D721Med (cell line): ENCODE measurements around the gene SEC11A.

Experiments
- DNase-seq: peaks from one replicate; pipeline ENCODE4 v3.0.0; 2011; ENCODE audit warnings: low spot score; ENCODE audit not compliant: insufficient read length
- FAIRE-seq: peaks from 2 replicates; lab custom pipeline; 2011; peaks lifted over from hg19 to GRCh38; lab: Jason Lieb, UNC
- TF ChIP-seq, protein P1 (sequence below): IDR thresholded peaks from 2 replicates; pipeline ENCODE4 v1.5.1; 2012; ENCODE audit warnings: mild to moderate bottlenecking, control low read depth; ENCODE audit not compliant: insufficient read depth; ENCODE audit errors: missing control alignments

Gene SEC11A

DNA sequence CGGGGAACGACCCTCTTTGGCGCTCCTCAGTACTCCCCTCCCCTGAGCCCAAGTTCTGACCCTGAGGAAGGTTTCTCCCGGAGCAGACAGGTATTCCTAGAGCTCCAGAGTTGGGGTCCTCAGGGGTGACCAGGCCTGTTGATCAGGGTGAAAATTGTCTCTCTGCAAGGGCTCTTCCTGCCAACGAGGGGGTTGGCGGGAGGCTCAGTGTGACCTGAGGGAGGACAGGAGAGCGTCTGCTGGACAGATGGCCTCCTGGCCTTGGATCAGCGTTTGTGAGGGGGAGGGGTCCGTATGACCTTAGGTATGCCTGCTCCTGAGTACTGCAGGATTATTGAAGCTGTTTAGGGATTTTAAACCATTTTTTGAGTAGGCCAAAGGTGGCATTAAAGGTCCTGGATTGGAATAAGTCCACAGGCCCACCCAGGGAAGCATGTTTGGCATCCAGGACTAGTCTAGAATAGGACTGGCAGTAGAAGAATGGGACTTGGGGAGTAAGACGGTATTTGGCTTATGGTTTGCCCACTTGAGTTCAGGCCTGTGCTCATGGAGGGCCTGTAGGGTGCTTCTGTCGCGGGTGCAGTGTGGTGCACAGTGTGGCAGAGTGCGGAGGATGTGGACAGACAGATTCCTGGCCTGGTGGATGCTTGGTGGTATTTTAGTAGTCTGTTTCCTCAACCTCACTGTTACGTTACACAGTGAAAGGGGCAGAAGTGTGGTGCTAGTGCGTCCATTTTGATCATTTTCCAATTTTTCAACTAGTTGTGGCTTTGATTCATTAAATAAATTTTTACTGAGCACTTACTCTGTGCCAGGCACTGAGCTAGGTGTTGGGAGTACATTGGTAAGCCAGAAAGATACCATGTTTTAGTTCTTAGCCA lies 33.4 kb upstream of the SEC11A start:
- FAIRE-seq, result no peak

DNA sequence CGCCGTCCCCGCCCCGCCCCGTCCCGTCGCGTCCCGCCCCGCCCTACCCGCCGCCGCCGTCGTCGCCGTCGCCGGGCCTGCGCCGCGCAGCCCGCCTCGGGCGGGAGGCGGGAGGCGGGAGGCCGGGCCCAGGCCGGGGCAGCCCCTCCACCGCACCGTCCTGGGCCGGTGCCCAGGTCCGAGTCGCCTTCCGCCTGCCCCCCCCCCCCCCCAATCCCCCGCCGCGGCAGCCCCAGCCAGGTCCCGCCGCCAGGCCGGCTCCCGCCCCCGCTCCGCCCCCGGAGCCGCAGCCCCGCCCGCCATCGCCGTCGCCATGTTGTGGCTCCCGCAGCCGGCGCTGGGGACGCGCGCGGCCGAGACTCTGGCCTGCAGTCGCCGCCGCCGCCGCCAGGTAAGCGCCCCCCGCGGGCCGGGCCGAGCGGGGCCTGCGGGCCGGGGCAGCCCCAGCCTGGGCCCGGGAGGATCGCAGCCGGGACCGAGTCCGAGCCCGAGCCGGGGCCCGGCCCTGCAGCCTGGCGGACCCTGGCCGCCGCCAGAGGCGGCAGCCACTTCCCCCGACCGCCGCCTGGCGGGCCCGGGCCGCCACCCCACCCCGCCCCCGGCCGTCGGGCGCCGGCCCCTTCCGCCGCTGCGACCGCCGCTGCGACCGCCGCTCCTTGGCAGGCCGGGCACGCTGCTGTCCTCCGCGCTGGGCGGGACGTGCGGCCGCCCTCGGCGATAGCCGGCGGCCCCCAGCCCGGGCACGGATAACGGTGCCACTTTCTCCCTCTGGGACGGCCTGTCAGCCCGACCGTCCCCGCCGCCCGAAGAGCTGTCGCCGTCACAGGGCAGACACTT lies 32.6 kb upstream of the SEC11A start, which contains the start of gene ZNF592:
ZNF592 (plus strand) TSS at position 319 of the 837 bp plus-strand sequence. CDS start 34,084 bp downstream, outside the sequence.
- TF ChIP-seq, protein P1, sequence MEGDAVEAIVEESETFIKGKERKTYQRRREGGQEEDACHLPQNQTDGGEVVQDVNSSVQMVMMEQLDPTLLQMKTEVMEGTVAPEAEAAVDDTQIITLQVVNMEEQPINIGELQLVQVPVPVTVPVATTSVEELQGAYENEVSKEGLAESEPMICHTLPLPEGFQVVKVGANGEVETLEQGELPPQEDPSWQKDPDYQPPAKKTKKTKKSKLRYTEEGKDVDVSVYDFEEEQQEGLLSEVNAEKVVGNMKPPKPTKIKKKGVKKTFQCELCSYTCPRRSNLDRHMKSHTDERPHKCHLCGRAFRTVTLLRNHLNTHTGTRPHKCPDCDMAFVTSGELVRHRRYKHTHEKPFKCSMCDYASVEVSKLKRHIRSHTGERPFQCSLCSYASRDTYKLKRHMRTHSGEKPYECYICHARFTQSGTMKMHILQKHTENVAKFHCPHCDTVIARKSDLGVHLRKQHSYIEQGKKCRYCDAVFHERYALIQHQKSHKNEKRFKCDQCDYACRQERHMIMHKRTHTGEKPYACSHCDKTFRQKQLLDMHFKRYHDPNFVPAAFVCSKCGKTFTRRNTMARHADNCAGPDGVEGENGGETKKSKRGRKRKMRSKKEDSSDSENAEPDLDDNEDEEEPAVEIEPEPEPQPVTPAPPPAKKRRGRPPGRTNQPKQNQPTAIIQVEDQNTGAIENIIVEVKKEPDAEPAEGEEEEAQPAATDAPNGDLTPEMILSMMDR, result no peak
- DNase-seq (no peak), FAIRE-seq (no peak)

More for the DNA sequence above, 33.4 kb upstream of the SEC11A start:
- DNase-seq, result no peak
- TF ChIP-seq, protein P1, result no peak

DNA sequence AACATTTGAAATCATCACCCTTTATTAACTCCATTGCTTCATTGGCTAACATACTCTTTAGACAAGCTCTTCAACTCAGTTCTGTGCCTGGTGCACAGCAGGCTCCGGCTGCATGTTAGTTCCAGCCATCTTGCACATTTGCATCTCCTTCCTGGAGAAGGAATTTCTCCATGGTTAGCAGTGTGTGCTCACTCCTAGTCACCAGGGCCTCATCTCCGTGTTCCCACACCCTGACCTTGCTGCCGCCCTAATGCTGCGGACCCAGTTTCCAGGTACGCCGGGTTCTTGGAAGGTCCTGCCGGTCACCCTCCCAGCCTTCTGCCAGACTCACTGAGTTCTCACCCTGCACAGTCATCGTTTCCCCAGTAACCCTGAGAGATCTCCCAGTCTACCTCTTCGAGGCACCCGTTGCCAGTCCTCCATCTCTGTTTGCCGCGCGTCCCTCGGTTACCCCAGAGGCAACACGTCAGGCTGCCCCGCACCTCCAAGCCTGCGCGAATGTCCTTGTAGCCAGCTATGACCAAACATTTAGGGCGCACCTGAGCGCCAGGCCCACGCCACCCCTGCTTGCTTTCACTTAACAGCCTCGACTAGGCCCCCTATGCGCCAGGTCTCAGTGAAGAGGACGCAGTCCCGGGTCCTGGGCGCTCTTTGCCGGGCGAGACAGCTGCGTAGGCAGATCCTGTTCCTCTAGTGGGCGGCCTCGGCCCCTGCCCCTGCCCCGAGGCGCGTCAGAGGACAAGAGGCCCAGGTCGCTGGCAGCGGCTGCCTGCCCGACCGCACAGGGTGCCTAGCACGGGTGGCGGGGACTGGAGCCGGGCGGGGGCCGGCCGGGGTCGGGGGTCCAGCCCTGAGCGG lies 31.7 kb upstream of the SEC11A start:
- TF ChIP-seq, protein P1, result no peak
- FAIRE-seq, result no peak
- DNase-seq, result no peak

DNA sequence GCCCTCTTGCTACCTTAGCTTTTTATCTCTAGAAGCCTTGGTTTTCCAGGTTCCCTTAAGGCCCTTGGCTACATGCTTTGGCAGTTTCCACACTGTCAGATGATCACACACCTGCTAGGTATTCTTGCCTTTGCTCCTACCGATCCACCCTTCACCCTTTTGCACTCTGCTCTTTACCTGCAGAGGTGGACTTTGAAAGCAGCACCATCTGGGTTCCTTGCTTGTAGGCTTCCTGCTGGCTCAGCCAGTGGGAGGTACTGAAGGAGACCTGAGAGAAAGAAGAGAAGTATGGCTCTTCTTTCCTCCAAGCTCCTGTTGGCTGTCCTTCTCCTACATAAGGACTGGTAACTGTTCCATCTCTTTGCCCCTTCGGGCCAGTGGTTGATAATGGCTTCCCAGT lies 25.2 kb upstream of the SEC11A start:
- DNase-seq (no peak), FAIRE-seq (no peak)
- TF ChIP-seq, protein P1, result no peak

DNA sequence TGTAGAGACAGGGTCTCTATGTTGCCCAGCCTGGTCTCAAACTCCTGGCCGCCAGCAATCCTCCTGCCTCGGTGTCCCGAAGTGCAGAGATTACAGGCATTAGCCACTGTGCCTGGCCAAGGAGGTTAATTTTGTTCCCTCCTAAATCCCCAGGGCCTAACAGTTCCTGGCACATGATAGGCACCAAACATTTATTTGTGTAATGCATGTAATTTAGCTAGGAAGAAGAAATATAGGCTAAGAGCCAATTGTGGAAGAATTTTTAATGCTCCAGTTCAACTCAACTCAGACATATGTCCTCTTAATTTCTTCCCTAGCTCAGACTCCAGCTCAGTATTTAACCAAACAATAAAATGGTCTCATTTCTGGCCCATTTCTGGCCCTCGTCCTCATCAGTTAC lies 24.8 kb upstream of the SEC11A start:
- TF ChIP-seq, protein P1, result no peak
- FAIRE-seq (no peak), DNase-seq (no peak)

DNA sequence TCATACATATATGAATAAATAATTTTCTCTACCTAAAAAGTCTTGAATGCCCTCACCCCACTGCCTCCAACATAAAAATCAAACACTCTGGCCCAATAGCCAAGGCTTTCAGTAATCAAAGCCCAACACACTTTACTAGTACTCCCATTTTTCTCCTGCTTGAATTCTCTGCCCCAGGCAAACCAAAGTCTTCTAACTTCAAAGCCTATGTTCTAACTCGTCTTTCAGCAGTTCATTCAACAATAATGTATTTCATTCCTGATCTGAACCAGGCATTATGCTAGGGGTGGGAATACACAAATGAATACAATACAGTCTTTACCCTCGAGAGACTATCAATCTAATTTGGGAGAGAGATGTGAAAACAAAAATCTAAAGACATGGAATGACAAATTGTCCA lies 21.1 kb upstream of the SEC11A start:
- TF ChIP-seq, protein P1, result no peak
- FAIRE-seq, result no peak
- no peak for DNase-seq
